H1 (cell line): ENCODE measurements around the gene RNU6-7. TPM values are rescaled to one million over a fixed set of nuclear protein-coding genes. Genes with fewer than 3 reads are reported as not detected.

Experiments
- CTCF ChIA-PET: fragments of 300-600 bp; sonication (Branson Sonifier 250); formaldehyde crosslinking; loops from one replicate; lab custom pipeline; 2021; ENCODE audit not compliant: partially characterized antibody; lab: Charles Lee
- POLR2A ChIA-PET: fragments of 300-600 bp; sonication (Branson Sonifier 250); formaldehyde crosslinking; loops from one replicate; lab custom pipeline; 2021; ENCODE audit warnings: inconsistent platforms; ENCODE audit not compliant: partially characterized antibody; lab: Charles Lee
- DNase-seq, 2 experiments: peaks; one replicate each; pipeline versions ENCODE4 v3.0.0 to v3.0.0-alpha.2; 2010 to 2022; ENCODE audit warnings: low spot score in 2 of 2, low read depth in 1 of 2, mixed read lengths in 1 of 2
- FAIRE-seq: peaks from 2 replicates; lab custom pipeline; 2011; peaks lifted over from hg19 to GRCh38; lab: Jason Lieb, UNC
- H2AFZ ChIP-seq: 2 replicates; pipeline ENCODE4 v1.8.1; 2012; ENCODE audit warnings: low read length, inconsistent platforms
- H2AK5ac ChIP-seq: 2 replicates; pipeline ENCODE4 v1.6.1; 2013; ENCODE audit warnings: low read depth, low read length
- H2BK120ac ChIP-seq: replicated peaks from 2 replicates; pipeline ENCODE3; 2013; ENCODE audit warnings: low read depth, low read length, inconsistent platforms
- H2BK12ac ChIP-seq: 2 replicates; pipeline ENCODE4 v1.6.1; 2013; ENCODE audit warnings: low read depth, low read length
- H2BK15ac ChIP-seq: 2 replicates; pipeline ENCODE4 v1.6.1; 2013; ENCODE audit warnings: low read length
- H2BK20ac ChIP-seq: 2 replicates; pipeline ENCODE4 v1.6.1; 2013; ENCODE audit warnings: low read length
- H2BK5ac ChIP-seq: 2 replicates; pipeline ENCODE4 v1.6.1; 2013; ENCODE audit warnings: low read depth, low read length
- H3K14ac ChIP-seq: 2 replicates; pipeline ENCODE4 v1.6.1; 2013; ENCODE audit warnings: inconsistent platforms; ENCODE audit not compliant: insufficient read length
- H3K18ac ChIP-seq: 2 replicates; pipeline ENCODE4 v1.6.1; 2013; ENCODE audit warnings: low read length; ENCODE audit errors: extremely low read depth
- H3K23ac ChIP-seq: 2 replicates; pipeline ENCODE4 v1.6.1; 2013; ENCODE audit warnings: inconsistent platforms; ENCODE audit not compliant: insufficient read length
- H3K23me2 ChIP-seq: 2 replicates; pipeline ENCODE4 v1.6.1; 2013; ENCODE audit warnings: low read depth, low read length
- H3K27ac ChIP-seq: 2 replicates; pipeline ENCODE4 v1.6.1; 2011; ENCODE audit warnings: low read depth, low read length, inconsistent platforms
- H3K27me3 ChIP-seq, 4 experiments: replicated peaks in 1 of 4; 1 replicate in 1 of 4; 2 replicates in 3 of 4; pipeline versions ENCODE4 v1.6.1 to v1.8.1; 2011 to 2013; ENCODE audit warnings: low read length in 3 of 4, mild to moderate bottlenecking in 3 of 4, inconsistent platforms in 2 of 4, mixed read lengths in 2 of 4, moderate library complexity in 1 of 4; ENCODE audit not compliant: control insufficient read depth in 3 of 4, insufficient read depth in 3 of 4; ENCODE audit errors: extremely low read depth in 1 of 4
- H3K36me3 ChIP-seq, 4 experiments: 2 replicates each; pipeline versions ENCODE4 v1.6.1 to v1.8.1; 2011 to 2013; ENCODE audit warnings: mild to moderate bottlenecking in 4 of 4, low read length in 3 of 4, moderate library complexity in 2 of 4, control low read depth in 1 of 4, inconsistent platforms in 1 of 4; ENCODE audit not compliant: insufficient read depth in 4 of 4, control insufficient read depth in 2 of 4
- H3K4ac ChIP-seq: replicated peaks from 2 replicates; pipeline ENCODE3; 2013; ENCODE audit warnings: low read length, low read depth, mixed read lengths, inconsistent platforms; ENCODE audit not compliant: insufficient read length
- H3K4me1 ChIP-seq, 4 experiments: replicated peaks in 1 of 4; 1 replicate in 1 of 4; 2 replicates in 3 of 4; pipeline versions ENCODE4 v1.6.1 to v1.8.1; 2011 to 2013; ENCODE audit warnings: low read length in 3 of 4, inconsistent platforms in 2 of 4, mixed read lengths in 1 of 4; ENCODE audit not compliant: insufficient read depth in 4 of 4, control insufficient read depth in 3 of 4
- H3K4me2 ChIP-seq, 2 experiments: 2 replicates each; pipeline versions ENCODE4 v1.6.1 to v1.8.1; 2011 to 2013; ENCODE audit warnings: low read depth in 2 of 2, low read length in 2 of 2, control low read depth in 1 of 2, inconsistent platforms in 1 of 2, mild to moderate bottlenecking in 1 of 2; ENCODE audit not compliant: insufficient read depth in 1 of 2
- H3K4me3 ChIP-seq, 4 experiments: fragments of 200-600, 300-600 bp in 1 of 4; sonication (generic), shearing (Covaris generic), sonication (Bioruptor Twin) in 1 of 4; 2 replicates each; pipeline versions ENCODE4 v1.5.1 to v1.8.1; 2011 to 2016; ENCODE audit warnings: low read length in 4 of 4, low read depth in 3 of 4, control low read depth in 2 of 4, inconsistent platforms in 2 of 4, mild to moderate bottlenecking in 2 of 4, mixed read lengths in 1 of 4, moderate library complexity in 1 of 4; ENCODE audit not compliant: insufficient read depth in 2 of 4; ENCODE audit errors: extremely low read depth in 1 of 4
- H3K56ac ChIP-seq: replicated peaks from 2 replicates; pipeline ENCODE3; 2013; ENCODE audit warnings: low read depth, mild to moderate bottlenecking, mixed read lengths, low read length, inconsistent platforms; ENCODE audit not compliant: insufficient read length
- H3K79me1 ChIP-seq: 2 replicates; pipeline ENCODE4 v1.6.1; 2013; ENCODE audit warnings: low read depth, low read length, control low read depth
- H3K79me2 ChIP-seq, 2 experiments: 2 replicates each; pipeline versions ENCODE4 v1.6.1 to v1.8.1; 2012 to 2013; ENCODE audit warnings: low read length in 2 of 2, mild to moderate bottlenecking in 2 of 2, inconsistent platforms in 1 of 2; ENCODE audit not compliant: insufficient read depth in 2 of 2, control insufficient read depth in 1 of 2
- H3K9ac ChIP-seq, 4 experiments: replicated peaks in 1 of 4; 1 replicate in 1 of 4; 2 replicates in 3 of 4; pipeline versions ENCODE4 v1.6.1 to v1.8.1; 2011 to 2013; ENCODE audit warnings: low read depth in 3 of 4, low read length in 3 of 4, control low read depth in 2 of 4, mild to moderate bottlenecking in 2 of 4, moderate library complexity in 2 of 4, inconsistent platforms in 1 of 4; ENCODE audit errors: extremely low read depth in 1 of 4
- H3K9me3 ChIP-seq, 2 experiments: 2 replicates each; pipeline versions ENCODE4 v1.6.1 to v1.8.1; 2012 to 2013; ENCODE audit warnings: mild to moderate bottlenecking in 2 of 2, moderate library complexity in 2 of 2, control low read depth in 1 of 2, inconsistent platforms in 1 of 2, low read depth in 1 of 2, low read length in 1 of 2, mixed read lengths in 1 of 2; ENCODE audit not compliant: insufficient read depth in 2 of 2
- H4K20me1 ChIP-seq, 2 experiments: replicated peaks in 1 of 2; 2 replicates each; pipeline versions ENCODE3 to v1.8.1; 2011 to 2013; ENCODE audit warnings: inconsistent platforms in 2 of 2, low read length in 2 of 2, mild to moderate bottlenecking in 1 of 2; ENCODE audit not compliant: insufficient read depth in 2 of 2, control insufficient read depth in 1 of 2
- H4K5ac ChIP-seq: 2 replicates; pipeline ENCODE4 v1.6.1; 2013; ENCODE audit warnings: low read length, low read depth, mixed read lengths, inconsistent platforms; ENCODE audit not compliant: insufficient read length
- H4K8ac ChIP-seq: 2 replicates; pipeline ENCODE4 v1.8.0; 2013; ENCODE audit warnings: mild to moderate bottlenecking, moderate library complexity, low read length, inconsistent platforms; ENCODE audit not compliant: insufficient read depth; ENCODE audit errors: extremely low read depth
- H4K91ac ChIP-seq: replicated peaks from 2 replicates; pipeline ENCODE3; 2013; ENCODE audit warnings: low read length, mixed read lengths, inconsistent platforms; ENCODE audit not compliant: insufficient read length
- BACH1 ChIP-seq: IDR thresholded peaks from 2 replicates; pipeline ENCODE4 v1.6.1; 2012; ENCODE audit warnings: low read length, improper control_type of control experiment
- BRCA1 ChIP-seq: IDR thresholded peaks from 2 replicates; pipeline ENCODE4 v1.6.1; 2012; ENCODE audit warnings: low read depth, low read length, improper control_type of control experiment
- CBX8 ChIP-seq: fragments of 300-800, 300-1000 bp; sonication (generic); IDR thresholded peaks from 2 replicates; pipeline ENCODE4 v1.7.1; 2016; ENCODE audit warnings: low read depth, low read length, borderline replicate concordance
- SP1 ChIP-seq: IDR thresholded peaks from 2 replicates; pipeline ENCODE4 v1.6.1; 2011; ENCODE audit warnings: low read depth, low read length
- SRF ChIP-seq: IDR thresholded peaks from 2 replicates; pipeline ENCODE4 v1.6.1; 2011; ENCODE audit warnings: mild to moderate bottlenecking, low read depth, low read length, moderate library complexity
- WGBS, 2 experiments: shearing (Covaris generic) in 1 of 2; methylation state at CpG; one replicate each; pipeline versions ENCODE4 v1.1.6 to v1.1.7; 2013 to 2015; ENCODE audit warnings: low lambda C conversion rate in 2 of 2, mixed read lengths in 2 of 2, inconsistent platforms in 1 of 2, low coverage in 1 of 2, missing lambda C conversion rate in 1 of 2; ENCODE audit not compliant: insufficient replicate concordance in 2 of 2, insufficient coverage in 1 of 2, insufficient read length in 1 of 2; ENCODE audit errors: extremely low coverage in 1 of 2, missing lambda C conversion rate in 1 of 2; 5-methylcytosine and 5-hydroxymethylcytosine counted together
- polyA plus RNA-seq, 7 experiments: library from polyadenylated mRNA; depleted of rRNA in 3 of 7; stranded (reverse) in 5 of 7; unstranded in 2 of 7; fragments of >200 nt in 5 of 7; fragments of 200-250 nt in 2 of 7; gene quantifications; 1 replicate in 5 of 7; 2 replicates in 1 of 7; 4 replicates in 1 of 7; pipeline versions ENCODE4 v1.2.1 to v1.2.3, GENCODE V29; 2011 to 2013; ENCODE audit warnings: missing spikeins in 2 of 7, mixed read lengths in 2 of 7
- total RNA-seq: library from RNA; stranded (reverse); fragmentation: NEBNext Ultra II Directional; extraction: Animal tissue kit (Norgen Biotek cat#: 25700); gene quantifications from 2 replicates; pipeline ENCODE4 v1.2.1, GENCODE V29; 2021

Gene RNU6-7
- total and polyA plus RNA-seq, 2 of the 8 experiments (the other 6 are each of a cell fraction or from before 2014, with no cell fraction given): not detected

GRCh38 chr14:32230695-32231280, 28.9 kb downstream of the RNU6-7 start:
- ChIA-PET CTCF (interaction anchor here (0.8 to 1.4 kb wide), 3 partner anchors 11 to 154 kb away, joined by 3 to 5 read pairs (median 4); no protein-coding TSS in a partner anchor), POLR2A (no interaction called here)
- TF ChIP-seq SP1 (no peak), SRF (no peak), BRCA1 (no peak), BACH1 (no peak), CBX8 (no peak)
- no peaks in the 10 kb centered on the region for H3K27me3 ChIP-seq
- WGBS, 2 experiments: 85% methylated on average over 2 of the region's 2 CpGs; no CpG with 5 or more reads in 1 of the 2 experiments
- FAIRE-seq (no peak), DNase-seq (no peak)
- no peaks in the 10 kb centered on the region for H3K23me2 ChIP-seq
- no peak overlapping the region for H4K8ac ChIP-seq
- no peak overlapping the region for H2BK15ac ChIP-seq
- H3K79me2 ChIP-seq: no peaks in the 10 kb centered on the region
- no peak overlapping the region for H4K91ac ChIP-seq
- H4K20me1 ChIP-seq: no peaks in the 10 kb centered on the region
- H3K79me1 ChIP-seq: no peaks in the 10 kb centered on the region
- H3K27ac ChIP-seq: no peak overlapping the region
- 0 out of 2 replicates have a peak overlapping the region, but pooled peaks have one; percentile 23 for H2AFZ ChIP-seq
- no peak overlapping the region for H4K5ac ChIP-seq
- H3K9ac ChIP-seq: no peak overlapping the region
- H3K56ac ChIP-seq: no peak overlapping the region
- H2BK12ac ChIP-seq: peak overlapping the region; percentile 39; the same call in 1 of the 2 replicates
- H2AK5ac ChIP-seq: no peak overlapping the region
- H3K4me3 ChIP-seq: no peak overlapping the region
- no peaks in the 10 kb centered on the region for H3K36me3 ChIP-seq
- no peak overlapping the region for H3K4me2 ChIP-seq
- H2BK120ac ChIP-seq: no peak overlapping the region
- no peak overlapping the region for H3K4ac ChIP-seq
- no peak overlapping the region for H3K23ac ChIP-seq
- no peak overlapping the region for H3K14ac ChIP-seq
- no peak overlapping the region for H2BK5ac ChIP-seq
- no peak overlapping the region for H2BK20ac ChIP-seq
- H3K9me3 ChIP-seq: no peaks in the 10 kb centered on the region
- no peak overlapping the region for H3K18ac ChIP-seq
- no peaks in the 10 kb centered on the region for H3K4me1 ChIP-seq
